GM12875 (cell line): ENCODE results near the gene PDK2.

Source experiments
- H3K4me3 ChIP-seq: one replicate; pipeline ENCODE4 v1.5.1; 2011; ENCODE audit warnings: low read depth, low read length, control low read depth
- TF ChIP-seq, protein P1 (sequence below): IDR thresholded peaks from 2 replicates; pipeline ENCODE4 v1.5.1; 2011; ENCODE audit warnings: low read depth, mild to moderate bottlenecking, control low read depth, inconsistent platforms, low read length, moderate library complexity, borderline replicate concordance; ENCODE audit not compliant: insufficient read depth

PDK2 gene

DNA sequence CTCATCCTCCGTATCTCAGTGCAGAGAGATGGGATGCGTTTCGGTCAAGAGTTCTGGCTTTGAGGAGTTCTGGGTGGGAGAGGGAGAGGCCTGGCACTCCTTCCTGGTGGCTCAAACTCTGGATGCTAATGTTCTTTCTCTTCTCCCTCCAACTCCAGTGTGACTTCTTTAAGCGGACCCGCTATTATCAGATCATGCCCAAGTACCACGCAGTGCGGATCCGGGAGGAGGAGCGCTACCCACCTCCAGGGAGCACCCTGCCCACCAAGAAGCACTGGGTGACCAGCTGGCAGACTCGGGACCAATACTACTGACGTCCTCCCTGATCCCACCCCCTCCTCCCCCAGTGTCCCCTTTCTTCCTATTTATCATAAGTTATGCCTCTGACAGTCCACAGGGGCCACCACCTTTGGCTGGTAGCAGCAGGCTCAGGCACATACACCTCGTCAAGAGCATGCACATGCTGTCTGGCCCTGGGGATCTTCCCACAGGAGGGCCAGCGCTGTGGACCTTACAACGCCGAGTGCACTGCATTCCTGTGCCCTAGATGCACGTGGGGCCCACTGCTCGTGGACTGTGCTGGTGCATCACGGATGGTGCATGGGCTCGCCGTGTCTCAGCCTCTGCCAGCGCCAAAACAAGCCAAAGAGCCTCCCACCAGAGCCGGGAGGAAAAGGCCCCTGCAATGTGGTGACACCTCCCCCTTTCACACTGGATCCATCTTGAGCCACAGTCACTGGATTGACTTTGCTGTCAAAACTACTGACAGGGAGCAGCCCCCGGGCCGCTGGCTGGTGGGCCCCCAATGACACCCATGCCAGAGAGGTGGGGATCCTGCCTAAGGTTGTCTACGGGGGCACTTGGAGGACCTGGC lies 6.0 kb upstream of the PDK2 start:
- TF ChIP-seq, protein P1, sequence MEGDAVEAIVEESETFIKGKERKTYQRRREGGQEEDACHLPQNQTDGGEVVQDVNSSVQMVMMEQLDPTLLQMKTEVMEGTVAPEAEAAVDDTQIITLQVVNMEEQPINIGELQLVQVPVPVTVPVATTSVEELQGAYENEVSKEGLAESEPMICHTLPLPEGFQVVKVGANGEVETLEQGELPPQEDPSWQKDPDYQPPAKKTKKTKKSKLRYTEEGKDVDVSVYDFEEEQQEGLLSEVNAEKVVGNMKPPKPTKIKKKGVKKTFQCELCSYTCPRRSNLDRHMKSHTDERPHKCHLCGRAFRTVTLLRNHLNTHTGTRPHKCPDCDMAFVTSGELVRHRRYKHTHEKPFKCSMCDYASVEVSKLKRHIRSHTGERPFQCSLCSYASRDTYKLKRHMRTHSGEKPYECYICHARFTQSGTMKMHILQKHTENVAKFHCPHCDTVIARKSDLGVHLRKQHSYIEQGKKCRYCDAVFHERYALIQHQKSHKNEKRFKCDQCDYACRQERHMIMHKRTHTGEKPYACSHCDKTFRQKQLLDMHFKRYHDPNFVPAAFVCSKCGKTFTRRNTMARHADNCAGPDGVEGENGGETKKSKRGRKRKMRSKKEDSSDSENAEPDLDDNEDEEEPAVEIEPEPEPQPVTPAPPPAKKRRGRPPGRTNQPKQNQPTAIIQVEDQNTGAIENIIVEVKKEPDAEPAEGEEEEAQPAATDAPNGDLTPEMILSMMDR, result no peak
- no peak overlapping the region for H3K4me3 ChIP-seq

DNA sequence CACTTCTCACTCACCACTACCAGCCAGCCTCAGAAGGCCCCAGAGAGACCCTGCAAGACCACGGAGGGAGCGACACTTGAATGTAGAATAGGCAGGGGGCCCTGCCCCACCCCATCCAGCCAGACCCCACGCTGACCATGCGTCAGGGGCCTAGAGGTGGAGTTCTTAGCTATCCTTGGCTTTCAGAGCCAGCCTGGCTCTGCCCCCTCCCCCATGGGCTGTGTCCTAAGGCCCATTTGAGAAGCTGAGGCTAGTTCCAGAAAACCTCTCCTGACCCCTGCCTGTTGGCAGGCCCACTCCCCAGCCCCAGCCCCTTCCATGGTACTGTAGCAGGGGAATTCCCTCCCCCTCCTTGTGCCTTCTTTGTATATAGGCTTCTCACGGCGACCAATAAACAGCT lies 5.1 kb upstream of the PDK2 start:
- TF ChIP-seq, protein P1, result no peak
- H3K4me3 ChIP-seq, result no peak overlapping the region

DNA sequence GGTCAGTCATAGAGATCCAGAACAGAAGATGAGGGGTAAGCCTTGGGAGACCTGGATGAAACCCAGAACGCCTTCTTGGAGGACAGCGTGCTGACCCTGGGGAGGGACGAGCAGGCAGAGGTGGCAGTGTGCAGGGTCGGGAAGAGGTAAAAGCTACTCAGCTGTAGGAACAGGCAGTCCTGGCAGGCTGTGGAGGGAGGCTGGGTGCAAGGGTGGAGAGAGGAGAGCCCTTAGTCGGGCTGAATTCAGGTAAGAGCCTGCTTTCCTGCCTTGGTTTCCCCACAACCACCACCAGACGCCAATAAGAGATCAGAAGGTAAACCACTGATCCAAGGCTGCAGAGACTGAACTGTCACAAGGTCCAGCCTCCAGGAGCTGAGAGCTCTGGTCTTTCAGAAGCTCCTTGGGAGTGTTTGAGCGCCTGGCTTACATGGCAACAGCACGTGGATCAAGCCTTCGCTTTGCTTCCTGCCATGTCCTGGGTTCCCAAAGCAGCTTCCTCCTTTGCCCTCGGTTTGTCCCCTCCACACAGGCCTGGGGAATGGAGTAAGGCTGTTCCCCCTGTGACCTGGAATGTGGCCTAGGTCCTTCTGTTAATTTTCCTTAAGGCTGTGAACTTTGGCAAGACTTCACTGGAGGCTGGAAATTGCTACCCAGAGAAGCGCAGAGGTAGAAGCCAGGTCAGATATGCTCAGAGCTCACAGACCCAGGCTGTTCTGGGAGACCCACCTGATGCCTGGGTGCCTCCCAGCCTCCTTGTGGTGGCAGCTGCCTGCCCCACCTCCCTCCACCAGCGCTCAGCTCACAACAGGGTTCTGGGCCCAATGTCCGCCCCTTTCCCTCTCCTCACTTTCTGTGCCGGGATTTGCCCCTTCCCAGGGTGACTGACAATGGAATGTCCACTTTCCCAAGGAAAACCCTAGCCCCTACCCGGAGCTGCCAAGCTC lies 3.9 kb upstream of the PDK2 start:
- TF ChIP-seq, protein P1, result no peak
- H3K4me3 ChIP-seq, result no peak overlapping the region

DNA sequence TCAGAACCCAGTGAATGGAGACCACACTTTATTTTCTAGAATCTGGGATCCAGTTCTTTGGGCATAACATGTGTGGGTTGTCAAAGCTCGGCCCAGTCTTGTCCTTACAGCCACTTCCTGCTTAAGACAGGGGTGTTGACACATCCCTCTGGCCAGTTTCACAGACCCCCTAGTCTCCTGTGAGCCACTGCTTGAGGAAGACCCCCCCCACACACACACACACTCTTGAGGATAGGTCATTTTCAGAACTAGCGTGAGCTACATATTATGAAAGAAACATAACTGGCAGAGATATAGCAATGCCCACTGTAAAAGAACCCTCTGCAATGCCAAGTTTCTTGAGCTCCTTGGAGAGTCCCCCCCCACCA lies 3.2 kb upstream of the PDK2 start:
- TF ChIP-seq, protein P1, result no peak
- no peak overlapping the region for H3K4me3 ChIP-seq

DNA sequence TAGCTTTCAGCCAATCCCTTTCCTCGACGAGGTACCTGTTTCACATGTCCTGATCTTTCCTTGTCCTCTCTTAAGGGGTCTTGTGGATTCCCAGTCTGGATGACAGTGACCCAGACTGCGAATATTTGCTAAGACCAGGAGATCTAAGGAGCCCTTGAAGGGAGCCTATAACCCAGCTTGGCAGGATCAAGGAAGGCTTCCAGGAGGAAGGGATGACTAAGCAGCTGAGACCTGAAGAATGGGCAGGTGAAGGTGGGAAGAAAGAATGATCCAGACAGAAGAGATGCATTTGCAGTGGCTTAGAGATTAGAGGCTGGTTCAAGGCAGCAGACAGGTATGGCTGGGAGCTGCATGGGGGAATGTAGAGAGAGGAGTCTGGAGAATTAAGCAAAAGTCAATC lies 1.9 kb upstream of the PDK2 start:
- H3K4me3 ChIP-seq, result no peak overlapping the region
- TF ChIP-seq, protein P1, result no peak

DNA sequence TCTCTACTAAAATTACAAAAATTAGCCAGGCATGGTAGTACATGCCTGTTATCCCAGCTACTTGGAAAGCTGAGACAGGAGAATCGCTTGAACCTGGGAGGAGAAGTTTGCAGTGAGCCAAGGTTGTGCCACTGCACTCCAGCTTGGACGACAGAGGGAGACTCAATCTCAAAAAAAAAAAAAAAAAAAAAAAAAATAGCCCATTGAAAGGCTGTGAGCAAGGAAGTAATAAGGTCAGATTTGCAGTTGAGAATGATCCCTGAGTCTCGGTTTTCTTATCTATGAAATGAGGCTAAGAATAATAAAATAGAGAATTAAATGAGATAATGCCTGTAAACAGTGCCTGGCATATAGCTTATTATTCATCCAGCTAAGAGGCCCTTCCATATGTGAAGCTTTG lies 1.3 kb upstream of the PDK2 start:
- TF ChIP-seq, protein P1, result no peak
- no peak overlapping the region for H3K4me3 ChIP-seq

DNA sequence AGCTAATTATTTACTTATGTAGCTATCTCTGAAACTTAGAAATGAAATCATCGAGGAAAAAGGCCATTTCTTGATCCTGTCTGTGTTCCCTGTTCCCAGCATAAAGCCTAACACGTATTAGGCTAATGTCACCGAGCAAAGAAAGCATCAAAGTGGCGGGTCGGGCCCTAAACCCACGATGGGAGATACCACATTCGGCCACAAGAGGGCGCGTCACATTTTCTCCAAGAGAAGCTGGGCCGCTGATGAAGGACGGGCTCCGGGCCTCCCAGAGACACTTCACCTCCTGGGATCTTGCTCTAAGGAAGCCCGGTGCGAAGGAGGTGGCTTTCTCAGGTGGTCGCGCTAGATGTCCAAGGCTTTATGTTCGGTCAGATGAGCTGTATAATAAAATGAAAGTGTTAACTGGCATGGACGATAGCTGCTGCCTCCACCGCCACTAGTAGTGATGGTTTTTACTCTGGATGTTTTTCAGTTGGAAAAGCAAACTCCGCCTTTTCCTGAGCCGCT lies 853 bp upstream of the PDK2 start:
- TF ChIP-seq, protein P1, result peak; percentile 78
- H3K4me3 ChIP-seq, result peak overlapping the region; percentile 43
